22Rv1 (cell line): Measurements from ENCODE around the gene ARID1B.

Experiments used
- ZFX ChIP-seq: fragments of 450-650 bp; IDR thresholded peaks from 2 replicates; pipeline ENCODE4 v1.6.1; 2017; ENCODE audit warnings: antibody characterized with exemption, borderline replicate concordance
- TF ChIP-seq, protein P1 (sequence below): fragments of 450-650 bp; IDR thresholded peaks from 2 replicates; pipeline ENCODE4 v1.5.1; 2017; ENCODE audit warnings: mild to moderate bottlenecking

DNA sequence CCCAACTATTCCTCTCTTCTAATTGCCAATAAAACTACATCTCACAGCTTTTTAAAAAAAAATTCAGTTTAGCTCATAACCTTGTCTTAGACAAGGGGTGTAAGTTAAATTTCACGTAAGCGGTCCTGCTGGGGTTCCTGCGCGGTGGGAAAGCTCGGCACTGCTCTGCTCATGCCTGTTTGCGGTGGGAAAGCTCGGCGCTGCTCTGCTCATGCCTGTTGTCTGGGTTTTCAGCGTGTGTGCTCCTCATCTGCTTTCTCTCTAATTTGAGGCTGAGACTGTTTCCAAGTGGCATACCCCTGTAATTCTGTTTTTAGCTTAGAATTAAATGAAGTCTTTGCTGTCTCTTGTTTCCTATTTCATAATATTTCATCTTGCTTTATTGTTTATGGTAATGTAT is 18.6 kb downstream of the ARID1B start:
- TF ChIP-seq, protein P1, sequence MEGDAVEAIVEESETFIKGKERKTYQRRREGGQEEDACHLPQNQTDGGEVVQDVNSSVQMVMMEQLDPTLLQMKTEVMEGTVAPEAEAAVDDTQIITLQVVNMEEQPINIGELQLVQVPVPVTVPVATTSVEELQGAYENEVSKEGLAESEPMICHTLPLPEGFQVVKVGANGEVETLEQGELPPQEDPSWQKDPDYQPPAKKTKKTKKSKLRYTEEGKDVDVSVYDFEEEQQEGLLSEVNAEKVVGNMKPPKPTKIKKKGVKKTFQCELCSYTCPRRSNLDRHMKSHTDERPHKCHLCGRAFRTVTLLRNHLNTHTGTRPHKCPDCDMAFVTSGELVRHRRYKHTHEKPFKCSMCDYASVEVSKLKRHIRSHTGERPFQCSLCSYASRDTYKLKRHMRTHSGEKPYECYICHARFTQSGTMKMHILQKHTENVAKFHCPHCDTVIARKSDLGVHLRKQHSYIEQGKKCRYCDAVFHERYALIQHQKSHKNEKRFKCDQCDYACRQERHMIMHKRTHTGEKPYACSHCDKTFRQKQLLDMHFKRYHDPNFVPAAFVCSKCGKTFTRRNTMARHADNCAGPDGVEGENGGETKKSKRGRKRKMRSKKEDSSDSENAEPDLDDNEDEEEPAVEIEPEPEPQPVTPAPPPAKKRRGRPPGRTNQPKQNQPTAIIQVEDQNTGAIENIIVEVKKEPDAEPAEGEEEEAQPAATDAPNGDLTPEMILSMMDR, result no peak
- TF ChIP-seq ZFX, result no peak
